Effector memory CD4-positive, alpha-beta T cell (primary cell): ENCODE results near the gene NUP62CL.
A peak's percentile ranks its signal among the peaks of the same experiment; 100 is the strongest.

Experiments used
- DNase-seq, 3 donors: peaks; one replicate each; pipeline ENCODE4 v3.0.0-alpha.2; 2020
- H3K27ac ChIP-seq: 2 replicates; pipeline ENCODE4 v1.7.0; 2013; ENCODE audit warnings: mild to moderate bottlenecking, low read length, moderate library complexity; ENCODE audit not compliant: insufficient read depth, poor library complexity, severe bottlenecking
- H3K27me3 ChIP-seq: replicated peaks from 2 replicates; pipeline ENCODE4 v1.7.0; 2013; ENCODE audit warnings: mild to moderate bottlenecking, low read length; ENCODE audit not compliant: insufficient read depth, control insufficient read depth, poor library complexity, severe bottlenecking
- H3K36me3 ChIP-seq: 2 replicates; pipeline ENCODE4 v1.7.0; 2013; ENCODE audit warnings: mild to moderate bottlenecking, low read length, moderate library complexity; ENCODE audit not compliant: control insufficient read depth, insufficient read depth
- H3K4me1 ChIP-seq: 2 replicates; pipeline ENCODE4 v1.7.0; 2013; ENCODE audit warnings: low read length, mild to moderate bottlenecking; ENCODE audit not compliant: control insufficient read depth, insufficient read depth, poor library complexity, severe bottlenecking
- H3K4me3 ChIP-seq: 2 replicates; pipeline ENCODE4 v1.7.0; 2013; ENCODE audit warnings: low read length, low read depth, mild to moderate bottlenecking; ENCODE audit not compliant: insufficient read depth, poor library complexity, severe bottlenecking
- H3K9me3 ChIP-seq: 2 replicates; pipeline ENCODE4 v1.7.0; 2013; ENCODE audit warnings: mild to moderate bottlenecking, low read length, moderate library complexity; ENCODE audit not compliant: control insufficient read depth

Gene NUP62CL

DNA sequence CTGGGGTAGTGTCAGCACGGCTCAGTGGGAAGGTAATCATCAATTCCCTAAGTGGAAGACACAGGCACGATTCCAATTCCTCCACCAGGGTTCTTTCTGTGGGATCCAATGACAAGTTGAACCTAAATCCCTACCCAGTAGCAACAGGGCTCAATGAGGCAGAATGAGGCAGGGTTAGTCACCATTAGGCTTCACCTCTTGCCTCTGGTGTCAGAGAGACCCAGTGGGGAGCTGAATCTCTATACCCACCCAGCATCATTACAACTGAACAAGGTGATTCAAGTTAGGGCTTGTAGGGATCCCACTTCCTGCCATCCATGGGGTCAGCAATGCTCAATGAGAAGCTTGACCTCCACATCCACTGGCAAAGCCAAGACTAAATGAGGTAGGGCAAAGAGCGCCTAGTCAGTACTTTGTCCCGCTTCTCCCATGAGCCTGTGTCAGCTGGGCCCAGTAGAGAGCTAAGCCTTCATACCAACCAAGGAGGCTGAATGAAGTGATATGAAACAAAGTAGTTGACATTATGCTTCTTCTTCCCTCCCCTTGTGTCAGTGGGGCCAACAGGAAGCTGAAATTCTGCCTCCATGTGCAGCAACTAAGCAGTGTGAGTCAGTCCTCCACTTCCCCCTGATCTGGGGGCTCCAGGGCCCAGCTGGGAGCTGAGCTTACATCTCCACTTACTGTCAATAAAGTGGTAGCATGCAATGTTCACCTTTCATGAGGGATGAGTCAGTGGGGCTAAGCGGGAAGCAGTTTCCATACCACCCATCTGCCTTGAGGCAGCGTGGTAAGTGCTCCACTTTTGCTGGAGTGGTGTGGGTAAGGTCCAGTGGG is 51.2 kb downstream of the NUP62CL start:
- Histone ChIP-seq H3K4me1 (no peaks in the 10 kb centered on the region), H3K9me3 (no peaks in the 10 kb centered on the region), H3K36me3 (no peaks in the 10 kb centered on the region), H3K27ac (no peak overlapping the region), H3K27me3 (no peaks in the 10 kb centered on the region), H3K4me3 (no peak overlapping the region)
- DNase-seq: no peak

GRCh38 chrX:107153005-107153404 is 53.2 kb downstream of the NUP62CL start:
- Histone ChIP-seq H3K4me3 (no peak overlapping the region), H3K27me3 (no peaks in the 10 kb centered on the region), H3K4me1 (no peaks in the 10 kb centered on the region), H3K27ac (no peak overlapping the region), H3K9me3 (no peaks in the 10 kb centered on the region), H3K36me3 (no peaks in the 10 kb centered on the region)
- DNase-seq: no peak

DNA sequence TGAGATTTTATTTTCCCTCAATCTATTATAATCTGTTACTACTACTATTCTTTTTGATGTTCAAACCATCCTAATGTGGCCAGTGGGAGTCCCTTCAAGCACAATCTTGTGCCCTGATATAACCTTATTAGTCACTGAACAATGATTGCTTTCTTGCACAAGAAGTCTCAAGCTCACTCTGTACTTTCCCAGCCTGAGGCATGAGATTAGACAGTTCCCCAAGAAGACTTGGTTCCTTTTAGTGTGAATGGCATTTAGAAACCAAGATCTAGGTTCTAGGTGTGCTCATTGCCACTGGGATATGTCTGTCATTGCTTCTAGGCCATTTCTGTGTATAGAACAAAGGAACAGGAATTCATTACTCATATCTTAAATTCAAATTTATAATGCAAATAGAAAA is 59.6 kb downstream of the NUP62CL start:
- no peaks in the 10 kb centered on the region for H3K36me3 ChIP-seq
- no peaks in the 10 kb centered on the region for H3K27me3 ChIP-seq
- DNase-seq: no peak
- H3K4me3 ChIP-seq: no peak overlapping the region
- no peaks in the 10 kb centered on the region for H3K9me3 ChIP-seq
- no peaks in the 10 kb centered on the region for H3K4me1 ChIP-seq
- H3K27ac ChIP-seq: no peak overlapping the region

- Histone ChIP-seq H3K27me3 (no peaks in the 10 kb centered on the region), H3K27ac (no peak overlapping the region), H3K9me3 (no peaks in the 10 kb centered on the region)
Measured at GRCh38 chrX:107135965-107136307, 70.3 kb downstream of the NUP62CL start.

GRCh38 chrX:107135049-107135964 is 70.9 kb downstream of the NUP62CL start:
- Histone ChIP-seq H3K36me3 (no peaks in the 10 kb centered on the region), H3K27ac (no peak overlapping the region), H3K4me1 (no peaks in the 10 kb centered on the region), H3K27me3 (no peaks in the 10 kb centered on the region), H3K9me3 (no peaks in the 10 kb centered on the region), H3K4me3 (no peak overlapping the region)
- no peak for DNase-seq

More at GRCh38 chrX:107135965-107136307, 70.3 kb downstream of the NUP62CL start:
- no peak for DNase-seq
- no peaks in the 10 kb centered on the region for H3K36me3 ChIP-seq
- H3K4me1 ChIP-seq: no peaks in the 10 kb centered on the region
- no peak overlapping the region for H3K4me3 ChIP-seq

GRCh38 chrX:107123750-107124149 is 82.5 kb downstream of the NUP62CL start:
- H3K9me3 ChIP-seq: no peaks in the 10 kb centered on the region
- DNase-seq: no peak
- H3K36me3 ChIP-seq: no peaks in the 10 kb centered on the region
- no peaks in the 10 kb centered on the region for H3K4me1 ChIP-seq
- no peak overlapping the region for H3K4me3 ChIP-seq
- no peak overlapping the region for H3K27ac ChIP-seq
- H3K27me3 ChIP-seq: no peaks in the 10 kb centered on the region

DNA sequence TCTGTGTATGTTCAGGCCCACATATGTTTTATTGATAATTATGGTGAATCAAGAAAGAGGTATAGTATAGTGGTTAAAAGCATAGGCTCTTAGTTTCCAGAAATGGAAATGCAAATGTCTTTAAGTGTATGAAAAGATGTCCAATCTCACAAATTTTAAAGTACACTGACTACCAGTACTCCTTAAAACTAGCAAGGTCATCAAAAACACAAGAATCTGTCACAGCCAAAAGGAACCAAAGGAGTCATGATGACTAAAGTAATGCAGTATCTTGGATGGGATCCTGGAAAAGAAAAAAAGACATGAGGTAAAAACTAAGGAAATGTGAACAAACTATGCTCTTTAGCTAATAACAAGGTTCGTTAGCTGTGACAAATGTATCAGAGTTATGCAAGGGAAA is 87.0 kb downstream of the NUP62CL start:
- H3K9me3 ChIP-seq: no peaks in the 10 kb centered on the region
- H3K4me1 ChIP-seq: no peaks in the 10 kb centered on the region
- peak overlapping the region; percentile 3 for H3K27ac ChIP-seq
- peak overlapping the region; percentile 57 for H3K4me3 ChIP-seq
- peaks cover 21% of the 10 kb centered on the region for H3K36me3 ChIP-seq
- no peaks in the 10 kb centered on the region for H3K27me3 ChIP-seq
- DNase-seq: no peak

DNA sequence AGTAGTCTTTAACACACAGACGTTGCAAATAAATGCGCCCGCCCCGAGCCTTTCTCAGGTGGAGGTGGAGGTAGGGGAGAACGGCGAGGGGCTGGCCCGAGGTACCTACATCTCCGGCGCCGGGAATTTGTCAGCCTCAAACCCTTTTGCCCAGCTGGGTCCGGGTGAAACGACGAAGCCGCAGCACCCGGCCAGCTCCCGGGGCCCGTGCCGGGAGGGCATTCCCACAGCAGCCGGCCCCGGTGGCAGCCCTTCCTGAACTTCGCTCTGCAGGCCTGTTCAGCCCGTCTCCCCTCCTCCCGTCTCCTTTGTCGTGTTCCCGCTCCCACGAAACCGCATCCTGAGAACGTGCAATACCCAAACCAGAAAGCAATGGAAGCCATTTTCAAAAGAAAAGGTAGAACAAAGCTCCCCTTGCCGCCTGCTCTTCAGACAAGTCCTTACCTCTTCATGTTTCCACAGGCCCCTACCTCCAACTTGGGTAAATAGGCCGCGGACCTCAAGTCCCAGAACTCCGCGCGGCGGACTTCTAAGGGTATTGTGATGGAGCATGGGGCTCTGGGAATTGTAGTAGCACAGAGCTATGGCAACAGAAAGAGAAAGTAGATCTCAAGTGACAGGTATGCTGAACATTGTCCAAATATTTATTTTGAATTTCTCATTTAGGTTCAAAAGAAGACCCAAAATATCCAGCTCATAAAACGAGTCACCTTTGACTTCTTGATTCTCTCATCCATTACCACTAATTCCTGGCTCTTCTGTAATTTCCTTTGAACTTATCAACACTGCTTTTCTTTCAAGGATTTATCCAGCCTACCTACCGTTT is 87.7 kb downstream of the NUP62CL start, which contains the start of gene RBM41:
Gene RBM41, minus strand, starts transcription at position 501 of the 826 bp plus-strand sequence. Its CDS starts 49 bp downstream, at position 452.
- Histone ChIP-seq H3K27ac (peak within 1 kb of the TSS; percentile 65), H3K36me3 (peaks cover 27% of the 10 kb centered on the region), H3K27me3 (no peaks in the 10 kb centered on the region), H3K9me3 (no peaks in the 10 kb centered on the region), H3K4me3 (peak within 1 kb of the TSS; percentile 57), H3K4me1 (no peaks in the 10 kb centered on the region)
- DNase-seq: peak; percentile 40 to 64 (median 58)

- no peak for DNase-seq
- Histone ChIP-seq H3K27me3 (no peaks in the 10 kb centered on the region), H3K4me3 (peak overlapping the region; percentile 57), H3K9me3 (no peaks in the 10 kb centered on the region), H3K27ac (peak overlapping the region; percentile 65), H3K36me3 (peaks cover 27% of the 10 kb centered on the region), H3K4me1 (no peaks in the 10 kb centered on the region)
Measured at GRCh38 chrX:107117993-107118321, 88.3 kb downstream of the NUP62CL start.
